Kidney capillary endothelial cell (primary cell): Measurements from ENCODE around the gene SLC2A14.
"Not testable (repeated sequence)": the region's sequence is repeated elsewhere in the genome, so short reads cannot be mapped to it uniquely, and the experiment has no call there.

Experiments
- DNase-seq: peaks from one replicate; pipeline ENCODE4 v3.0.0-alpha.2; 2018; ENCODE audit warnings: low spot score

The SLC2A14 gene

GRCh38 chr12:7872566-7873319 is at the start of gene SLC2A14:
Gene SLC2A14 (minus strand): TSS chr12:7872915. CDS start chr12:7869880, 3,035 bp downstream.
- no peak for DNase-seq

- DNase-seq = not testable (repeated sequence)
Measured at GRCh38 chr12:7921181-7921580, 48.5 kb upstream of the SLC2A14 start.

GRCh38 chr12:7918268-7918590 is 45.5 kb upstream of the SLC2A14 start:
- DNase-seq = not testable (repeated sequence)

GRCh38 chr12:7917392-7918267 is 44.9 kb upstream of the SLC2A14 start:
- DNase-seq = no peak

- no peak for DNase-seq
Measured at GRCh38 chr12:7916936-7917335, 44.2 kb upstream of the SLC2A14 start.

GRCh38 chr12:7915661-7916403 is 43.1 kb upstream of the SLC2A14 start:
- DNase-seq = no peak

GRCh38 chr12:7910106-7910505 is 37.4 kb upstream of the SLC2A14 start:
- not testable (repeated sequence) for DNase-seq

GRCh38 chr12:7907009-7907408 is 34.3 kb upstream of the SLC2A14 start:
- DNase-seq = no peak

GRCh38 chr12:7906303-7906702 is 33.6 kb upstream of the SLC2A14 start:
- DNase-seq = not testable (repeated sequence)

GRCh38 chr12:7905600-7906125 is 32.9 kb upstream of the SLC2A14 start:
- not testable (repeated sequence) for DNase-seq

GRCh38 chr12:7905071-7905470 is 32.4 kb upstream of the SLC2A14 start:
- DNase-seq = peak; percentile 10

- not testable (repeated sequence) for DNase-seq
Measured at GRCh38 chr12:7902416-7902815, 29.7 kb upstream of the SLC2A14 start.

- no peak for DNase-seq
Measured at GRCh38 chr12:7899755-7900154, 27.0 kb upstream of the SLC2A14 start.

GRCh38 chr12:7896726-7897125 is 24.0 kb upstream of the SLC2A14 start:
- not testable (repeated sequence) for DNase-seq

- no peak for DNase-seq
Measured at GRCh38 chr12:7892186-7892980, 19.7 kb upstream of the SLC2A14 start.

- DNase-seq = no peak
Measured at GRCh38 chr12:7884689-7885088, 12.0 kb upstream of the SLC2A14 start.

GRCh38 chr12:7881736-7882120 is 9.0 kb upstream of the SLC2A14 start:
- not testable (repeated sequence) for DNase-seq

GRCh38 chr12:7880952-7881735 is 8.4 kb upstream of the SLC2A14 start:
- not testable (repeated sequence) for DNase-seq

- no peak for DNase-seq
Measured at GRCh38 chr12:7879246-7879645, 6.5 kb upstream of the SLC2A14 start.

GRCh38 chr12:7877420-7877819 is 4.7 kb upstream of the SLC2A14 start:
- no peak for DNase-seq

GRCh38 chr12:7870335-7870734 is 2.4 kb downstream of the SLC2A14 start:
- DNase-seq = no peak
